ENCODE measurements around the gene LRG1.

Gene LRG1

GRCh38 chr19:4506449-4507149 lies 33.2 kb downstream of the LRG1 start:
- Histone ChIP-seq H3K9ac (ENCODE audit: low read length) (no peak overlapping the region), H3K27me3 (ENCODE audit: control insufficient read depth, insufficient read depth, low read length) (no peaks in the 10 kb centered on the region), H3K4me1 (ENCODE audit: control insufficient read depth, insufficient read depth, low read length) (no peaks in the 10 kb centered on the region), H3K4me3 (ENCODE audit: low read length) (no peak overlapping the region), H3K36me3 (ENCODE audit: control insufficient read depth, insufficient read depth, low read length) (no peaks in the 10 kb centered on the region), H3K9me3 (ENCODE audit: control insufficient read depth, low read length) (no peaks in the 10 kb centered on the region)

- no peaks in the 10 kb centered on the region for H3K27me3 ChIP-seq (ENCODE audit: control insufficient read depth, insufficient read depth, low read length)
- no peak overlapping the region for H3K9ac ChIP-seq (ENCODE audit: low read length)
- H3K4me1 ChIP-seq (ENCODE audit: control insufficient read depth, insufficient read depth, low read length) = no peaks in the 10 kb centered on the region
- no peaks in the 10 kb centered on the region for H3K9me3 ChIP-seq (ENCODE audit: control insufficient read depth, low read length)
- H3K4me3 ChIP-seq (ENCODE audit: low read length) = no peak overlapping the region
- no peaks in the 10 kb centered on the region for H3K36me3 ChIP-seq (ENCODE audit: control insufficient read depth, insufficient read depth, low read length)
Observed at GRCh38 chr19:4505570-4506448, 34.0 kb downstream of the LRG1 start.

GRCh38 chr19:4504891-4505569 lies 34.8 kb downstream of the LRG1 start:
- H3K4me3 ChIP-seq (ENCODE audit: low read length) = no peak overlapping the region
- no peaks in the 10 kb centered on the region for H3K36me3 ChIP-seq (ENCODE audit: control insufficient read depth, insufficient read depth, low read length)
- H3K9ac ChIP-seq (ENCODE audit: low read length) = no peak overlapping the region
- no peaks in the 10 kb centered on the region for H3K4me1 ChIP-seq (ENCODE audit: control insufficient read depth, insufficient read depth, low read length)
- H3K27me3 ChIP-seq (ENCODE audit: control insufficient read depth, insufficient read depth, low read length) = no peaks in the 10 kb centered on the region
- H3K9me3 ChIP-seq (ENCODE audit: control insufficient read depth, low read length) = no peaks in the 10 kb centered on the region

- Histone ChIP-seq H3K4me1 (ENCODE audit: control insufficient read depth, insufficient read depth, low read length) (no peaks in the 10 kb centered on the region), H3K36me3 (ENCODE audit: control insufficient read depth, insufficient read depth, low read length) (no peaks in the 10 kb centered on the region), H3K4me3 (ENCODE audit: low read length) (no peak overlapping the region), H3K9me3 (ENCODE audit: control insufficient read depth, low read length) (no peaks in the 10 kb centered on the region), H3K27me3 (ENCODE audit: control insufficient read depth, insufficient read depth, low read length) (no peaks in the 10 kb centered on the region), H3K9ac (ENCODE audit: low read length) (no peak overlapping the region)
Observed at GRCh38 chr19:4504297-4504701, 35.5 kb downstream of the LRG1 start.

GRCh38 chr19:4503825-4504170 lies 36.0 kb downstream of the LRG1 start:
- no peaks in the 10 kb centered on the region for H3K9me3 ChIP-seq (ENCODE audit: control insufficient read depth, low read length)
- no peak overlapping the region for H3K4me3 ChIP-seq (ENCODE audit: low read length)
- H3K27me3 ChIP-seq (ENCODE audit: control insufficient read depth, insufficient read depth, low read length) = no peaks in the 10 kb centered on the region
- H3K4me1 ChIP-seq (ENCODE audit: control insufficient read depth, insufficient read depth, low read length) = no peaks in the 10 kb centered on the region
- no peak overlapping the region for H3K9ac ChIP-seq (ENCODE audit: low read length)
- no peaks in the 10 kb centered on the region for H3K36me3 ChIP-seq (ENCODE audit: control insufficient read depth, insufficient read depth, low read length)

GRCh38 chr19:4503132-4503824 lies 36.6 kb downstream of the LRG1 start:
- Histone ChIP-seq H3K36me3 (ENCODE audit: control insufficient read depth, insufficient read depth, low read length) (no peaks in the 10 kb centered on the region), H3K27me3 (ENCODE audit: control insufficient read depth, insufficient read depth, low read length) (no peaks in the 10 kb centered on the region), H3K4me3 (ENCODE audit: low read length) (no peak overlapping the region), H3K9ac (ENCODE audit: low read length) (no peak overlapping the region), H3K4me1 (ENCODE audit: control insufficient read depth, insufficient read depth, low read length) (no peaks in the 10 kb centered on the region), H3K9me3 (ENCODE audit: control insufficient read depth, low read length) (no peaks in the 10 kb centered on the region)

- Histone ChIP-seq H3K9ac (ENCODE audit: low read length) (no peak overlapping the region), H3K36me3 (ENCODE audit: control insufficient read depth, insufficient read depth, low read length) (no peaks in the 10 kb centered on the region), H3K27me3 (ENCODE audit: control insufficient read depth, insufficient read depth, low read length) (no peaks in the 10 kb centered on the region), H3K9me3 (ENCODE audit: control insufficient read depth, low read length) (no peaks in the 10 kb centered on the region), H3K4me3 (ENCODE audit: low read length) (no peak overlapping the region), H3K4me1 (ENCODE audit: control insufficient read depth, insufficient read depth, low read length) (no peaks in the 10 kb centered on the region)
Observed at GRCh38 chr19:4502282-4503131, 37.3 kb downstream of the LRG1 start.

GRCh38 chr19:4501691-4502090 lies 38.1 kb downstream of the LRG1 start:
- Histone ChIP-seq H3K4me3 (ENCODE audit: low read length) (no peak overlapping the region), H3K9ac (ENCODE audit: low read length) (no peak overlapping the region), H3K36me3 (ENCODE audit: control insufficient read depth, insufficient read depth, low read length) (no peaks in the 10 kb centered on the region), H3K27me3 (ENCODE audit: control insufficient read depth, insufficient read depth, low read length) (no peaks in the 10 kb centered on the region), H3K9me3 (ENCODE audit: control insufficient read depth, low read length) (no peaks in the 10 kb centered on the region), H3K4me1 (ENCODE audit: control insufficient read depth, insufficient read depth, low read length) (no peaks in the 10 kb centered on the region)

- no peaks in the 10 kb centered on the region for H3K36me3 ChIP-seq (ENCODE audit: control insufficient read depth, insufficient read depth, low read length)
- no peaks in the 10 kb centered on the region for H3K27me3 ChIP-seq (ENCODE audit: control insufficient read depth, insufficient read depth, low read length)
- H3K4me1 ChIP-seq (ENCODE audit: control insufficient read depth, insufficient read depth, low read length) = no peaks in the 10 kb centered on the region
- H3K9me3 ChIP-seq (ENCODE audit: control insufficient read depth, low read length) = no peaks in the 10 kb centered on the region
- no peak overlapping the region for H3K4me3 ChIP-seq (ENCODE audit: low read length)
- H3K9ac ChIP-seq (ENCODE audit: low read length) = no peak overlapping the region
Observed at GRCh38 chr19:4500841-4501591, 38.8 kb downstream of the LRG1 start.

GRCh38 chr19:4499855-4500254 lies 40.0 kb downstream of the LRG1 start:
- H3K36me3 ChIP-seq (ENCODE audit: control insufficient read depth, insufficient read depth, low read length) = no peaks in the 10 kb centered on the region
- H3K4me1 ChIP-seq (ENCODE audit: control insufficient read depth, insufficient read depth, low read length) = no peaks in the 10 kb centered on the region
- H3K9me3 ChIP-seq (ENCODE audit: control insufficient read depth, low read length) = no peaks in the 10 kb centered on the region
- H3K9ac ChIP-seq (ENCODE audit: low read length) = no peak overlapping the region
- no peak overlapping the region for H3K4me3 ChIP-seq (ENCODE audit: low read length)
- no peaks in the 10 kb centered on the region for H3K27me3 ChIP-seq (ENCODE audit: control insufficient read depth, insufficient read depth, low read length)

- Histone ChIP-seq H3K27me3 (ENCODE audit: control insufficient read depth, insufficient read depth, low read length) (no peaks in the 10 kb centered on the region), H3K36me3 (ENCODE audit: control insufficient read depth, insufficient read depth, low read length) (no peaks in the 10 kb centered on the region), H3K9ac (ENCODE audit: low read length) (no peak overlapping the region), H3K9me3 (ENCODE audit: control insufficient read depth, low read length) (no peaks in the 10 kb centered on the region), H3K4me3 (ENCODE audit: low read length) (no peak overlapping the region), H3K4me1 (ENCODE audit: control insufficient read depth, insufficient read depth, low read length) (no peaks in the 10 kb centered on the region)
Observed at GRCh38 chr19:4499318-4499717, 40.5 kb downstream of the LRG1 start.

Measured in mucosa of stomach (tissue), 1 donor.